ENCODE data around the gene QRICH2.

QRICH2 gene

DNA sequence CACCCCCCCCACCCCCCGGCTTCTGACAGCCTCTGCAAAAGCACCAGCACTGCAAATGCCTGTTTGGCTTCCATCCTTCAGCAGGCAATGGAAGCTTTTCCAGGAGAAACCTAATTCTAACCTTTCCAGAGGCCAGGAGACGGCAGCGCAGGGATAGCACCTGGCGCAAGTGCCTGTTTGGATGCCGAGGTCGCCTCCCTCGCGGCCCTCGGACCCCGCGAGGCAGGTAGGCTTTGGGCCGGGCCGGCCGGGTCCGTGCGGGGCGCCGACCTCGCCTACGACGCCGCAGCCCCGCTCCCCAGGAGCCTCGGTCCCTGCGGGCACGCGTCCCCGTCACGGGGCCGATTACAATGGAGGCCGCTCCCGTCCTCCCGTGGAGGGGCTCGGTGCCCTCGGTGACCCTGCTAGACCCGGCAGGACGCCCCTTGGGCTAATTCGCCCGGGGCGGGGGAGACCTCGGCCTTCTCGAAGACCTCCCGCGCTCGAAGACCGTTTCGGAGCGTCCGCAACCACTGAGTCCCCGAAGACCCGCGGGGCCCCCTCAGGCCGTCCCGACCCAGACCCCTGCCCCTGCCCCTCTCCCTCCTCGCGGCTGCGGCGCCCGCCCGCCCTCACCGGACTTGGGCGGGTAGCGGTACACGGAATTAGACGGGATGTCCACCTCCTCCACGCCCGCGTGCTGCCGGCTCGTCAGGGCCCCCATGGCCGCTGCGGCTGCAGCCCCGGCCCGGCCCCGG is 68.4 kb downstream of the QRICH2 start:
- no peak for DNase-seq (ENCODE audit: low spot score)
- TF ChIP-seq, protein P1, sequence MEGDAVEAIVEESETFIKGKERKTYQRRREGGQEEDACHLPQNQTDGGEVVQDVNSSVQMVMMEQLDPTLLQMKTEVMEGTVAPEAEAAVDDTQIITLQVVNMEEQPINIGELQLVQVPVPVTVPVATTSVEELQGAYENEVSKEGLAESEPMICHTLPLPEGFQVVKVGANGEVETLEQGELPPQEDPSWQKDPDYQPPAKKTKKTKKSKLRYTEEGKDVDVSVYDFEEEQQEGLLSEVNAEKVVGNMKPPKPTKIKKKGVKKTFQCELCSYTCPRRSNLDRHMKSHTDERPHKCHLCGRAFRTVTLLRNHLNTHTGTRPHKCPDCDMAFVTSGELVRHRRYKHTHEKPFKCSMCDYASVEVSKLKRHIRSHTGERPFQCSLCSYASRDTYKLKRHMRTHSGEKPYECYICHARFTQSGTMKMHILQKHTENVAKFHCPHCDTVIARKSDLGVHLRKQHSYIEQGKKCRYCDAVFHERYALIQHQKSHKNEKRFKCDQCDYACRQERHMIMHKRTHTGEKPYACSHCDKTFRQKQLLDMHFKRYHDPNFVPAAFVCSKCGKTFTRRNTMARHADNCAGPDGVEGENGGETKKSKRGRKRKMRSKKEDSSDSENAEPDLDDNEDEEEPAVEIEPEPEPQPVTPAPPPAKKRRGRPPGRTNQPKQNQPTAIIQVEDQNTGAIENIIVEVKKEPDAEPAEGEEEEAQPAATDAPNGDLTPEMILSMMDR (IDR thresholded peaks at IDR 0.05; ENCODE audit: borderline replicate concordance, control extremely low read depth, extremely low read depth, insufficient read depth, missing control alignments) = no peak
- in situ Hi-C loops (cut with MboI; ENCODE audit: low sequenced_read_pairs, unreplicated experiment) = no loop called here

DNA sequence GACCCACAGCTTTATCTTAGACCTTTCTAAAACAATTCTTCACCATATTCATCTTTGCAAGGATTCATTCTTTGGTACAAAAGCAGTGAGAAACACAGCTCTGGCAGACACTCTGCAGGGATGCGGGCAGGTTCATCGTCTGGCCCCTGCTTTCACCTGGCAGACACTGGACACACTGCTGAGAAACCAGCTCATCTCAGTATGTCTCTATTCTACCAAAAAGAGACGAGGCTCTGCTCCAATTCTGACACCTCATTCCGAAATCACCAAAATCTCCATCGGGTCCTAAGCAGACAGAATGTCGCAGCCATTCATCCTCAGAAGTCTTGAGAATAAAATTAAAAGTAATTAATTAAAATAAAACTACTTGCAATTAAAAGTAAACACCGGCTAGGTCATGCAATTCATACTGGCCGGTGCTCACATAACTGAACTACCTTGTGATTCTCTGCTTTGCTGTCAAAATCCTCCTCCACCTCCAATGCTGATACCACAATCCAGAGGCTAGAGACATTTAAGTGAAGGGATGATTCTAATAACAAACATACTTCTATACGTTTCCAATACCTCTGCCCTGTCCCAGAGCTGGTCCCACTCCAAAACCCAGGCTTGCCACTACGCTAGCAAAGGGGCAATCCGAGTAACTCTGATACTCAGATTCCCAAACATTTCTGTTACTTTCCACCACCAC is 69.1 kb downstream of the QRICH2 start:
- TF ChIP-seq, protein P1 (IDR thresholded peaks at IDR 0.05; ENCODE audit: borderline replicate concordance, control extremely low read depth, extremely low read depth, insufficient read depth, missing control alignments) = no peak
- in situ Hi-C loops (cut with MboI; ENCODE audit: low sequenced_read_pairs, unreplicated experiment) = no loop called here
- no peak for DNase-seq (ENCODE audit: low spot score)

DNA sequence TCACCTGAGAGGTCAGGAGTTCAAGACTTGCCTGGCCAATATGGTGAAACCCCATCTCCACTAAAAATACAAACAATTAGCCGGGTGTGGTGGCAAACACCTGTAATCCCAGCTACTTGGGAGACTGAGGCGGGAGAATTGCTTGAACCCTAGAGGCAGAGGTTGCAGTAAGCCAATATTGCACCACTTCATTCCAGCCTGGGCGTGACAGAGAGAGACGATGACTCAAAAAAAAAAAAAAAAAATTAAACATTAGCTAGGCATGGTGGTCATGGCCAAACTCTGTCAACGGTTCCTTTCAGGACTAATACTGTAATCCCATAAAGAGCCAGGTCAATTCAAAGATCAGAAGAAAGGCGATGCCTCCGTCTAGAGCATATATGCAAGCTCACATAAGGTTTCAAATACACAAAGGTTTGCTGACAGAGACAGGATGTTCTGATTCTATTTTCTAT is 70.2 kb downstream of the QRICH2 start:
- TF ChIP-seq, protein P1 (IDR thresholded peaks at IDR 0.05; ENCODE audit: borderline replicate concordance, control extremely low read depth, extremely low read depth, insufficient read depth, missing control alignments) = no peak
- no peak for DNase-seq (ENCODE audit: low spot score)
- in situ Hi-C loops (cut with MboI; ENCODE audit: low sequenced_read_pairs, unreplicated experiment) = no loop called here

DNA sequence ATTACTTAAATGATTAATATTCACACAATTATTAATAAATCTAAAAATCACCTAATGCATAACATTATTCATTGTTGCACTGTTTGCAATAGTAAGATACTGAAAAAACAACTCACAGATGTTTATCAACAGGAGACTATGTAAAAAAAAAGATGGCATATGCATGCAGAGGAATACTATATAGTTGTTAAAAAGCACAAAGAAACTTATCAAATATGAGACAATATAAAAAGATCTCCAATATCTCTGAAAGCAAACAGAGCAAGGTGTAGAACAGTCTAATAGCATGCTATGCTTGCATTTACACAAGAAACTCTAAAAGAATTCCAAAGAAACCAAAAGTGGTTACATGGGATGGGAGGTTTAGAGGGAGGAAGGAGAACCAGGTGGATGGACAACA is 71.5 kb downstream of the QRICH2 start:
- TF ChIP-seq, protein P1 (IDR thresholded peaks at IDR 0.05; ENCODE audit: borderline replicate concordance, control extremely low read depth, extremely low read depth, insufficient read depth, missing control alignments) = no peak
- DNase-seq (ENCODE audit: low spot score) = no peak
- in situ Hi-C loops (cut with MboI; ENCODE audit: low sequenced_read_pairs, unreplicated experiment) = no loop called here

DNA sequence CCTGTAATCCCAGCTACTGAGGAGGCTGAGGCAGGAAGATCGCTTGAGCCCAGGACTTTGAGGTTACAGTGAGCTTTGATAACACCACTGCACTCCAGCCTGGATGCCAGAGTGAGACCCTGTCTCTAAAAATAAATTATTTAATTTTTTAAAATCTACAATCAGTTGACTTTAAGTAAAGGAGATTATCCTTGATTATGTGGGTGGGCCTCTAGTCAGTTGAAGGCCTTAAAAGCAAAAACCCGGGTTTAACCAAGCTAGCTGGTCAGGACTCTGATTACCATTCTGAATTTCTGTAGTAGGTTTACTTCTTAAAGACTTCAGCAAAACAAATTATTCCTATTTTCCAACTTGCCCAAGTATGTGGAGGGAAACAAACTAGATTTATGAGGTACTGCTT is 72.2 kb downstream of the QRICH2 start:
- in situ Hi-C loops (cut with MboI; ENCODE audit: low sequenced_read_pairs, unreplicated experiment) = no loop called here
- TF ChIP-seq, protein P1 (IDR thresholded peaks at IDR 0.05; ENCODE audit: borderline replicate concordance, control extremely low read depth, extremely low read depth, insufficient read depth, missing control alignments) = no peak
- DNase-seq (ENCODE audit: low spot score) = no peak

DNA sequence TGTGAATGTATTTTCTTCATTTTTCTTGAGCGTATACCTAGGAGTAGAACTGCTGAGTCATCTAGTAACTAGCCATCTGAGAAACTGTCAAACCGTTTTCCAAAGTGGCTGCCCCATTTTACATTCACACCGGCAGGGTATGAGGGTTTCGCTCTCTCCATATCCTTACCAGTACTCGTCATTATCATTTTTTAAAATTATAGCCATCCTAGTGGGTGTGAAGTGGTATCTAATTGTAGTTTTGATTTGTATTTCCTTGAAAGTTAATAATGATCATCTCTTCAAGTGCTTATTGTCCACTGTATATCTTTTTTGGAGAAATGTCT is 73.8 kb downstream of the QRICH2 start:
- no peak for DNase-seq (ENCODE audit: low spot score)
- TF ChIP-seq, protein P1 (IDR thresholded peaks at IDR 0.05; ENCODE audit: borderline replicate concordance, control extremely low read depth, extremely low read depth, insufficient read depth, missing control alignments) = no peak
- in situ Hi-C loops (cut with MboI; ENCODE audit: low sequenced_read_pairs, unreplicated experiment) = no loop called here

Data from GM13976 (cell line).